IMR-90 (cell line): ENCODE data around the gene BMP2K. TPM values are rescaled to one million over a fixed set of nuclear protein-coding genes. Genes with fewer than 3 reads are reported as not detected.

Experiments used
- ATAC-seq: fragments of 200-7000 bp; cut with Tn5 transposase; 2 replicates; pipeline ENCODE4 v1.9.1; 2020; ENCODE audit warnings: low read depth, mild to moderate bottlenecking, moderate library complexity
- BruUV-seq: library from RNA; stranded (reverse); fragments of 400-500 nt; replicated peaks from 2 replicates; lab custom pipeline; 2021; lab: Mats Ljungman, UMichigan
- CTCF ChIA-PET: fragments of 300-600 bp; formaldehyde crosslinking; extraction: SDS; loops from one replicate; lab custom pipeline; 2021; ENCODE audit warnings: antibody characterized with exemption; lab: Yijun Ruan, JAX
- POLR2A ChIA-PET: fragments of 300-600 bp; sonication (Branson Sonifier 250); formaldehyde crosslinking; loops from one replicate; lab custom pipeline; 2022; ENCODE audit warnings: antibody characterized with exemption; ENCODE audit not compliant: unreplicated experiment; lab: Charles Lee
- DNase-seq: peaks from one replicate; pipeline ENCODE4 v3.0.0; 2013
- H2AFZ ChIP-seq: replicated peaks from 2 replicates; pipeline ENCODE3; 2013; ENCODE audit warnings: low read length, mild to moderate bottlenecking; ENCODE audit not compliant: poor library complexity
- H2AK5ac ChIP-seq: 2 replicates; pipeline ENCODE4 v1.6.1; 2013; ENCODE audit warnings: low read depth, low read length, inconsistent platforms
- H2AK9ac ChIP-seq: replicated peaks from 2 replicates; pipeline ENCODE3; 2013; ENCODE audit warnings: mild to moderate bottlenecking, low read depth, low read length, moderate library complexity; ENCODE audit not compliant: poor library complexity
- H2BK120ac ChIP-seq: 2 replicates; pipeline ENCODE4 v1.6.1; 2013; ENCODE audit warnings: low read depth, low read length, inconsistent platforms
- H2BK15ac ChIP-seq: 3 replicates; pipeline ENCODE4 v1.6.1; 2013; ENCODE audit warnings: low read depth, low read length, inconsistent platforms
- H2BK20ac ChIP-seq: 2 replicates; pipeline ENCODE4 v1.6.1; 2013; ENCODE audit warnings: low read depth, mild to moderate bottlenecking, inconsistent platforms, low read length, moderate library complexity
- H2BK5ac ChIP-seq: 2 replicates; pipeline ENCODE4 v1.6.1; 2013; ENCODE audit warnings: mild to moderate bottlenecking, low read depth, low read length, inconsistent platforms; ENCODE audit not compliant: poor library complexity, severe bottlenecking
- H3K14ac ChIP-seq: replicated peaks from 2 replicates; pipeline ENCODE4 v1.6.1; 2013; ENCODE audit warnings: low read depth, low read length, inconsistent platforms
- H3K18ac ChIP-seq: 2 replicates; pipeline ENCODE4 v1.6.1; 2013; ENCODE audit warnings: low read depth, low read length, control low read depth
- H3K23ac ChIP-seq: 2 replicates; pipeline ENCODE4 v1.6.1; 2013; ENCODE audit warnings: low read depth, low read length, inconsistent platforms
- H3K27ac ChIP-seq: 2 replicates; pipeline ENCODE4 v1.5.1; 2013; ENCODE audit warnings: mild to moderate bottlenecking, control low read depth, low read length; ENCODE audit not compliant: insufficient read depth
- H3K27me3 ChIP-seq: 2 replicates; pipeline ENCODE4 v1.6.1; 2013; ENCODE audit warnings: low read length; ENCODE audit not compliant: control insufficient read depth, insufficient read depth
- H3K36me3 ChIP-seq: 2 replicates; pipeline ENCODE4 v1.6.1; 2013; ENCODE audit warnings: low read length, mixed read lengths; ENCODE audit not compliant: control insufficient read depth, insufficient read depth
- H3K4ac ChIP-seq: 2 replicates; pipeline ENCODE4 v1.6.1; 2013; ENCODE audit warnings: low read depth, low read length, inconsistent platforms
- H3K4me1 ChIP-seq: 2 replicates; pipeline ENCODE4 v1.6.1; 2013; ENCODE audit warnings: low read length, mixed read lengths; ENCODE audit not compliant: control insufficient read depth, insufficient read depth
- H3K4me2 ChIP-seq: 2 replicates; pipeline ENCODE4 v1.6.1; 2013; ENCODE audit warnings: low read depth, mild to moderate bottlenecking, control low read depth, low read length, moderate library complexity
- H3K4me3 ChIP-seq: 2 replicates; pipeline ENCODE4 v1.5.1; 2013; ENCODE audit warnings: low read depth, mild to moderate bottlenecking, control low read depth, low read length, moderate library complexity; ENCODE audit not compliant: insufficient read depth
- H3K56ac ChIP-seq: 2 replicates; pipeline ENCODE4 v1.6.1; 2013; ENCODE audit warnings: low read length, inconsistent platforms; ENCODE audit not compliant: insufficient read depth; ENCODE audit errors: extremely low read depth
- H3K79me1 ChIP-seq, 2 experiments: 2 replicates each; pipeline ENCODE4 v1.6.1; 2013; ENCODE audit warnings: low read length in 2 of 2, inconsistent platforms in 1 of 2, low read depth in 1 of 2
- H3K9ac ChIP-seq: 2 replicates; pipeline ENCODE4 v1.6.1; 2013; ENCODE audit warnings: low read depth, low read length, control low read depth
- H3K9me1 ChIP-seq: 2 replicates; pipeline ENCODE4 v1.6.1; 2013; ENCODE audit warnings: low read length, inconsistent platforms; ENCODE audit not compliant: insufficient read depth
- H3K9me3 ChIP-seq: 2 replicates; pipeline ENCODE4 v1.6.1; 2013; ENCODE audit warnings: low read length; ENCODE audit not compliant: control insufficient read depth, insufficient read depth
- H4K20me1 ChIP-seq: 2 replicates; pipeline ENCODE4 v1.6.1; 2013; ENCODE audit warnings: low read length, inconsistent platforms; ENCODE audit not compliant: insufficient read depth
- H4K5ac ChIP-seq: 2 replicates; pipeline ENCODE4 v1.6.1; 2013; ENCODE audit warnings: mild to moderate bottlenecking, low read depth, low read length, control low read depth
- H4K8ac ChIP-seq, 2 experiments: 2 replicates each; pipeline ENCODE4 v1.6.1; 2013; ENCODE audit warnings: low read depth in 2 of 2, low read length in 2 of 2, control low read depth in 1 of 2, inconsistent platforms in 1 of 2
- H4K91ac ChIP-seq: 2 replicates; pipeline ENCODE4 v1.6.1; 2013; ENCODE audit warnings: low read depth, low read length, inconsistent platforms; ENCODE audit not compliant: insufficient read depth
- BHLHE40 ChIP-seq: fragments of 150-350 bp; IDR thresholded peaks from 2 replicates; pipeline ENCODE4 v1.6.1; 2016; ENCODE audit warnings: mild to moderate bottlenecking, low read depth, low read length
- CHD1 ChIP-seq: IDR thresholded peaks from 2 replicates; pipeline ENCODE4 v1.6.1; 2012; ENCODE audit warnings: low read depth, low read length, improper control_type of control experiment
- FOS ChIP-seq: fragments of 150-350 bp; IDR thresholded peaks from 2 replicates; pipeline ENCODE4 v1.6.1; 2016; ENCODE audit warnings: low read depth, low read length
- MAFK ChIP-seq: IDR thresholded peaks from 2 replicates; pipeline ENCODE4 v1.6.1; 2012; ENCODE audit warnings: low read depth, low read length, improper control_type of control experiment
- MAZ ChIP-seq: IDR thresholded peaks from 2 replicates; pipeline ENCODE4 v1.6.1; 2012; ENCODE audit warnings: low read depth, mild to moderate bottlenecking, low read length, improper control_type of control experiment, moderate library complexity, borderline replicate concordance
- MXI1 ChIP-seq: IDR thresholded peaks from 2 replicates; pipeline ENCODE4 v1.6.1; 2012; ENCODE audit warnings: low read depth, mild to moderate bottlenecking, low read length, moderate library complexity, borderline replicate concordance
- NFE2L2 ChIP-seq: fragments of 150-350 bp; IDR thresholded peaks from 2 replicates; pipeline ENCODE4 v1.6.1; 2016; ENCODE audit warnings: low read depth, mild to moderate bottlenecking, low read length
- POLR2A ChIP-seq: IDR thresholded peaks from 2 replicates; pipeline ENCODE4 v1.6.1; 2012; ENCODE audit warnings: mild to moderate bottlenecking, low read depth, low read length
- RAD21 ChIP-seq: IDR thresholded peaks from 2 replicates; pipeline ENCODE4 v1.6.1; 2012; ENCODE audit warnings: low read length, improper control_type of control experiment
- RCOR1 ChIP-seq: IDR thresholded peaks from 2 replicates; pipeline ENCODE4 v1.6.1; 2012; ENCODE audit warnings: mild to moderate bottlenecking, low read length, improper control_type of control experiment; ENCODE audit not compliant: insufficient replicate concordance
- RFX5 ChIP-seq: IDR thresholded peaks from 2 replicates; pipeline ENCODE4 v1.8.0; 2012; ENCODE audit warnings: low read depth, mild to moderate bottlenecking, low read length, moderate library complexity
- SMC3 ChIP-seq: fragments of 150-350 bp; IDR thresholded peaks from 2 replicates; pipeline ENCODE4 v1.6.1; 2016; ENCODE audit warnings: low read depth, mild to moderate bottlenecking, antibody characterized with exemption, low read length, moderate library complexity
- WGBS, 2 experiments: methylation state at CpG; one replicate each; pipeline versions ENCODE4 v1.1.5 to v1.1.7; 2013; ENCODE audit warnings: missing lambda C conversion rate in 2 of 2; ENCODE audit not compliant: insufficient read length in 1 of 2; ENCODE audit errors: extremely low coverage in 2 of 2; 5-methylcytosine and 5-hydroxymethylcytosine counted together
- dilution Hi-C: fragments of 300-500 bp; cut with HindIII; formaldehyde crosslinking; loops from one replicate; pipeline ENCODE4 v1.14.3; 2018; ENCODE audit warnings: low sequenced_read_pairs; ENCODE audit not compliant: unreplicated experiment
- in situ Hi-C: fragments of 300-500 bp; cut with MboI; formaldehyde crosslinking; loops from 3 replicates; pipeline ENCODE4 v1.14.3; 2019; ENCODE audit warnings: low sequenced_read_pairs, inconsistent platforms, mixed read lengths
- intact Hi-C: fragments of 100-400 bp; cut with micrococcal nuclease; formaldehyde crosslinking; loops from 2 replicates; pipeline ENCODE4 v1.10.0; 2022
- polyA plus RNA-seq, 3 experiments: library from polyadenylated mRNA; depleted of rRNA; stranded (reverse); fragments of >200 nt; gene quantifications; 2 replicates each; pipeline ENCODE4 v1.2.3, GENCODE V29; 2012; ENCODE audit warnings: low replicate concordance in 1 of 3
- total RNA-seq: library from RNA; depleted of rRNA; stranded (reverse); fragments of >200 nt; gene quantifications from 2 replicates; pipeline ENCODE4 v1.2.3, GENCODE V29; 2012
- TF ChIP-seq, protein P1 (sequence below): fragments of 150-350 bp; IDR thresholded peaks from 2 replicates; pipeline ENCODE4 v1.6.1; 2017; ENCODE audit warnings: mild to moderate bottlenecking, antibody characterized with exemption, low read length, low read depth
- TF ChIP-seq, protein P2 (sequence below): conservative IDR thresholded peaks from 2 replicates; pipeline ENCODE4 v1.5.1; 2012; ENCODE audit warnings: mild to moderate bottlenecking, low read depth, low read length, improper control_type of control experiment

BMP2K gene
- total and polyA plus RNA-seq, 2 of the 4 experiments (the other 2 are of a cell fraction), result 15.8 to 46.1 TPM

- WGBS, 2 experiments, result 100% methylated on average over 1 of the region's 6 CpGs; no CpG with 5 or more reads in 1 of the 2 experiments
These were observed 131.5 kb downstream of the BMP2K start for GRCh38 chr4:78907638-78908037.

More at GRCh38 chr4:78907638-78908037, 131.5 kb downstream of the BMP2K start:
- Histone ChIP-seq H2BK15ac (no peak overlapping the region), H2BK5ac (no peak overlapping the region), H4K5ac (no peak overlapping the region), H2BK20ac (no peak overlapping the region), H4K91ac (no peak overlapping the region), H2AK5ac (no peak overlapping the region), H4K20me1 (no peaks in the 10 kb centered on the region), H3K27me3 (no peaks in the 10 kb centered on the region), H3K18ac (no peak overlapping the region), H3K27ac (no peak overlapping the region), H4K8ac (no peak overlapping the region), H3K14ac (no peak overlapping the region), H3K9me3 (no peaks in the 10 kb centered on the region), H3K9me1 (0 out of 2 replicates have a peak, but pooled peaks cover 2% of the 10 kb centered on the region), H2AK9ac (no peak overlapping the region), H2BK120ac (no peak overlapping the region), H3K4me2 (no peak overlapping the region), H3K36me3 (peaks cover 9% of the 10 kb centered on the region), H3K9ac (no peak overlapping the region), H3K4me3 (no peak overlapping the region), H3K4ac (no peak overlapping the region), H3K79me1 (0 out of 4 replicates have a peak, but pooled peaks cover 0 to 2% of the 10 kb centered on the region in 2 experiments), H2AFZ (no peak overlapping the region), H3K4me1 (no peaks in the 10 kb centered on the region), H3K23ac (no peak overlapping the region), H3K56ac (no peak overlapping the region)
- POLR2A ChIA-PET, result no interaction called here
- TF ChIP-seq FOS (no peak), CHD1 (no peak), RAD21 (no peak), RCOR1 (no peak), POLR2A (no peak), NFE2L2 (no peak), MAFK (no peak), MXI1 (no peak), RFX5 (no peak), SMC3 (no peak), BHLHE40 (no peak), MAZ (no peak)
- TF ChIP-seq, protein P1, sequence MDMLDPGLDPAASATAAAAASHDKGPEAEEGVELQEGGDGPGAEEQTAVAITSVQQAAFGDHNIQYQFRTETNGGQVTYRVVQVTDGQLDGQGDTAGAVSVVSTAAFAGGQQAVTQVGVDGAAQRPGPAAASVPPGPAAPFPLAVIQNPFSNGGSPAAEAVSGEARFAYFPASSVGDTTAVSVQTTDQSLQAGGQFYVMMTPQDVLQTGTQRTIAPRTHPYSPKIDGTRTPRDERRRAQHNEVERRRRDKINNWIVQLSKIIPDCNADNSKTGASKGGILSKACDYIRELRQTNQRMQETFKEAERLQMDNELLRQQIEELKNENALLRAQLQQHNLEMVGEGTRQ, result no peak
- TF ChIP-seq, protein P2, sequence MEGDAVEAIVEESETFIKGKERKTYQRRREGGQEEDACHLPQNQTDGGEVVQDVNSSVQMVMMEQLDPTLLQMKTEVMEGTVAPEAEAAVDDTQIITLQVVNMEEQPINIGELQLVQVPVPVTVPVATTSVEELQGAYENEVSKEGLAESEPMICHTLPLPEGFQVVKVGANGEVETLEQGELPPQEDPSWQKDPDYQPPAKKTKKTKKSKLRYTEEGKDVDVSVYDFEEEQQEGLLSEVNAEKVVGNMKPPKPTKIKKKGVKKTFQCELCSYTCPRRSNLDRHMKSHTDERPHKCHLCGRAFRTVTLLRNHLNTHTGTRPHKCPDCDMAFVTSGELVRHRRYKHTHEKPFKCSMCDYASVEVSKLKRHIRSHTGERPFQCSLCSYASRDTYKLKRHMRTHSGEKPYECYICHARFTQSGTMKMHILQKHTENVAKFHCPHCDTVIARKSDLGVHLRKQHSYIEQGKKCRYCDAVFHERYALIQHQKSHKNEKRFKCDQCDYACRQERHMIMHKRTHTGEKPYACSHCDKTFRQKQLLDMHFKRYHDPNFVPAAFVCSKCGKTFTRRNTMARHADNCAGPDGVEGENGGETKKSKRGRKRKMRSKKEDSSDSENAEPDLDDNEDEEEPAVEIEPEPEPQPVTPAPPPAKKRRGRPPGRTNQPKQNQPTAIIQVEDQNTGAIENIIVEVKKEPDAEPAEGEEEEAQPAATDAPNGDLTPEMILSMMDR, result no peak
- ATAC-seq (no peak), DNase-seq (no peak)
- dilution Hi-C loops, result no loop called here
- CTCF ChIA-PET, result no interaction called here
- in situ Hi-C loops, result no loop called here
- intact Hi-C loops, result no loop called here
- no TSS peak for BruUV-seq
